ENCODE data around the gene CNDP1. TPM values are rescaled to one million over a fixed set of nuclear protein-coding genes. Genes with fewer than 3 reads are reported as not detected.
A peak's percentile ranks its signal among the peaks of the same experiment; 100 is the strongest.
"Not testable (repeated sequence)": the region's sequence is repeated elsewhere in the genome, so short reads cannot be mapped to it uniquely, and the experiment has no call there.

Gene CNDP1
- total and polyA plus RNA-seq, 4 donors, result 0.61 to 2.4 (median 1.2) TPM

DNA sequence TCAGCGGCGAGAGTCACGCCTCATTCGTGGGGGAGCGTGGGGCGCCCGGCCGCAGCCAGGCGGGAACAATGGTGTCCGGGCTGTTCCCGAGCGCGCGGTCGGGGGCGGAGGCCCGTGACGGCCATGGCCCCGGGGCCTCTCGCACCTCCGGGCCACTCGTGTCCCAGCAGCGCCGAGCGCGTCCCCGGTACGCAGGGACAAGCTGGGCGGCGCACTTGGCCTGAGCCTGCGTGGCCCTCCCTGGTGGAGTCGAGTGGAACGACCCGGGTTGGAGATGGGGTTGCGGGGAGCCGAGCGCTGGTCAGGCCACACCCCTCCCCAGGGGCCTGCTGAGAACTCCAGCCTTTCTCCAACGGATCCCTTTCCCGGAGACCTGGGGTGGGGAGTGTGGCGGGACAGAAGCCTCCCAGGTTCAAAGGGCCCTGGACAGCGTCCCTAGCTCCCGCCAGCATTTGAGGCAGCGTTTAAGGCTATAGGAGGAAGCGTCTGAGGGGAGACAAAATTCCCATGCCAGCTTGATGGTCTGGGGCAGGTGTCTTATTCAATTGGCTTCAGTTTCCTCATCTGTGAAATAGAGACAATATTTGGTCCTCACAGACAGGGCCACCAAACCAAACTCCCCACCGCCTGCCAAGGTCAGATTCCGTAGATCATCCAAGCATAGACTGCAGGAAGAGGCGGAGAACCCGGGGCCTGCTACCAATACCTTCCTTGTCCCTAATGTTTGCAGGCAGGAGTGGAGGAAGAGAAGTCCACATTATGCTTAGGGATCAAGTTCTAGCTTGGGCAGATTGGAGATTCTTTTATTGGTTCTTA is 37.6 kb upstream of the CNDP1 start:
- peak in 1 of 6 donors; percentile 69 for DNase-seq (ENCODE audit: low read depth in 4 of 6, low spot score in 6 of 6)
- Histone ChIP-seq H3K9me3 (ENCODE audit: control insufficient read depth, insufficient read depth, low read length) (no peaks in the 10 kb centered on the region), H3K27me3 (ENCODE audit: control insufficient read depth, insufficient read depth, low read length) (no peaks in the 10 kb centered on the region), H3K36me3 (ENCODE audit: control insufficient read depth, insufficient read depth, low read length) (peaks cover 10% of the 10 kb centered on the region), H3K4me1 (ENCODE audit: control insufficient read depth, insufficient read depth, low read length) (peaks cover 15% of the 10 kb centered on the region), H3K27ac (ENCODE audit: low read depth, low read length) (peak overlapping the region; percentile 86), H3K4me3 (ENCODE audit: low read depth, low read length) (peak overlapping the region; percentile 75)
- WGBS (ENCODE audit: insufficient coverage), result under 1% methylated on average over 36 of the region's 48 CpGs

GRCh38 chr18:74497324-74497676 is 37.0 kb upstream of the CNDP1 start:
- Histone ChIP-seq H3K4me1 (ENCODE audit: control insufficient read depth, insufficient read depth, low read length) (peaks cover 15% of the 10 kb centered on the region), H3K9me3 (ENCODE audit: control insufficient read depth, insufficient read depth, low read length) (no peaks in the 10 kb centered on the region), H3K4me3 (ENCODE audit: low read depth, low read length) (peak overlapping the region; percentile 75), H3K36me3 (ENCODE audit: control insufficient read depth, insufficient read depth, low read length) (peaks cover 14% of the 10 kb centered on the region), H3K27ac (ENCODE audit: low read depth, low read length) (no peak overlapping the region), H3K27me3 (ENCODE audit: control insufficient read depth, insufficient read depth, low read length) (no peaks in the 10 kb centered on the region)
- DNase-seq (ENCODE audit: low read depth in 4 of 6, low spot score in 6 of 6), result no peak
- 75% methylated on average over 1 of the region's 8 CpGs for WGBS (ENCODE audit: insufficient coverage)

DNA sequence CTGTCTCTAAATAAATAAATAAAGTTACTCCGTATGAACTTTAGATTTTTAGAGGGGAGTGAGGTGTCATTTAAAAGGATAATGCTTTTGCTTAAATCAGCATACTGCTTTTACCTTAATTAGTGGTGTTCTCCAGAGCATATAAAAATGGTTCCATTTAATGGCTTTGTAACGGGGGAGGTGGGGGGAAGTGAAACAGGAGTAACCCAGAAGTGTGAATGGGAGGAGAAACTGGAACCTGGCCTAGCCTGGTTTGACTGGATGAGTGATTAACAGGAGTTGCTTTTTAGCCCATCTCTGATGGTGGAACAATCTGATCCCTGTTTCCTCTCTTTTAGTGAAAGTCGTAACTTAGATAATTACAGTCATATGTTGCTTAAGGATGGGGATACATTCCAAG is 36.5 kb upstream of the CNDP1 start:
- H3K27ac ChIP-seq (ENCODE audit: low read depth, low read length), result no peak overlapping the region
- WGBS (ENCODE audit: insufficient coverage), result 73% methylated on average over 1 of the region's 3 CpGs
- no peak for DNase-seq (ENCODE audit: low read depth in 4 of 6, low spot score in 6 of 6)
- no peaks in the 10 kb centered on the region for H3K9me3 ChIP-seq (ENCODE audit: control insufficient read depth, insufficient read depth, low read length)
- H3K4me1 ChIP-seq (ENCODE audit: control insufficient read depth, insufficient read depth, low read length), result peaks cover 15% of the 10 kb centered on the region
- no peak overlapping the region for H3K4me3 ChIP-seq (ENCODE audit: low read depth, low read length)
- no peaks in the 10 kb centered on the region for H3K27me3 ChIP-seq (ENCODE audit: control insufficient read depth, insufficient read depth, low read length)
- peaks cover 18% of the 10 kb centered on the region for H3K36me3 ChIP-seq (ENCODE audit: control insufficient read depth, insufficient read depth, low read length)

DNA sequence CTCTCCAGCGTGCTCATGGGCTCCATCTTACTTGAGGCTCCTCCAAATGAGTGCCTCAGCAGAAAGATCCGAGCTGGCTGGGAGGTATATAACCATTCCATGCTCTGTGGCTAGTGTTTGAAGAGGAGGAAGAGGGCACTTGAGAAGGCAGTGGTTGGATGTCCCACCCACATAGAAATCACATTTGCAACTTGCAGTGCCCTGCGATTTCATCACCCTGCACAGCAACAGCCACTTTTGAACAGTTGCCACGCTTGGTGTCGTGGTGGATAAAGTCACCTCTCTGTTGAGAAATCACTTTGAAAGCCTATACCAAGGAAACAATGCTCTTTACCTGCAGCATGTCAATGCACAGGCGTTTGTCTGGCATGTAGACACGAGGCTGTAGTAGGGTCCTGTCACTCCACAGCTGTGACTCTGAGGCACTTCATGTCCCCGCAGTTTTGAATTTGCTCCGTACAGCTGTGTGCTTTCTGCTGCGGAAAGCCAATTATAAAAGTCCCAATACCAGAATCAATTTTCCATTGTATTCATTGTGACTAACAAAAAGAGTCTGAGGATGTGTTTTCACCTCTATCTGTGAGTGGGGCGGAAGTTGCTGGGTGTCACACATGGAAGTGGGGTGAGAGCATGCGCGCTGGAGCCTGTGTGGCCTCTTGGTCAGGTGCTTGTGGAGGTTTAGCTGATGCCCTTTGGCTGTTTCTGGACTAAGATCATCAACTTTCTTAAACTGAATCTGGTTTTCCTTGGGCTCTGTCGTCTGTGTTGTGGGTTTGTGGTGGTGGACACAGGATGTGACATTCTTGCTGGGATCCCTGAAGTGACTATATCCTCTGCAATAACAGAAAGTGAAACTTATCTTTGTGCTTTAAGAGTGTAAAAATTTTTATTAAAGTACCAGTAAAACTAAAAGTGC is 35.3 kb upstream of the CNDP1 start:
- no peak overlapping the region for H3K27ac ChIP-seq (ENCODE audit: low read depth, low read length)
- no peaks in the 10 kb centered on the region for H3K27me3 ChIP-seq (ENCODE audit: control insufficient read depth, insufficient read depth, low read length)
- 83% methylated on average over 5 of the region's 14 CpGs for WGBS (ENCODE audit: insufficient coverage)
- no peak for DNase-seq (ENCODE audit: low read depth in 4 of 6, low spot score in 6 of 6)
- H3K9me3 ChIP-seq (ENCODE audit: control insufficient read depth, insufficient read depth, low read length), result no peaks in the 10 kb centered on the region
- H3K4me3 ChIP-seq (ENCODE audit: low read depth, low read length), result no peak overlapping the region
- peaks cover 24% of the 10 kb centered on the region for H3K36me3 ChIP-seq (ENCODE audit: control insufficient read depth, insufficient read depth, low read length)
- H3K4me1 ChIP-seq (ENCODE audit: control insufficient read depth, insufficient read depth, low read length), result peaks cover 15% of the 10 kb centered on the region

DNA sequence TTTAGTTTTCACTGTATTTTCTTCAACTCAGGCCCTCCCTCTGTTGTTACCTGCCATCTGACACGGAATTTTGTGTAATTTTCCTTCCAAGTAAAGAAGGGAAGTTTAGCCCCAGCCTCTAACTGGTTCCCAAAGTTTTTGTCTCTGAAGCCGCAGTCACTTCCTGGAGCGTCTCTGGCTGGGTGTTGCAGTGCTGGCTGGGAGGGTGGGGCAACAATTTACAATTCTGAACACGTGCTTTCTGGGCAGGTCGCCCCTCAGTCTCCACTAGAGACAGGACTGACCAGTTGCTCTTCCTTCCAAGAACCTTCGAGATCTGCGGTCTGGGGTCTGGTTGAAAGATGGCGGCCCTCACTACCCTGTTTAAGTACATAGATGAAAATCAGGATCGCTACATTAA is 34.7 kb upstream of the CNDP1 start:
- peak in 2 of 6 donors; percentile 27 to 69 for DNase-seq (ENCODE audit: low read depth in 4 of 6, low spot score in 6 of 6)
- WGBS (ENCODE audit: insufficient coverage), result 6% methylated on average over 3 of the region's 9 CpGs
- Histone ChIP-seq H3K36me3 (ENCODE audit: control insufficient read depth, insufficient read depth, low read length) (peaks cover 29% of the 10 kb centered on the region), H3K9me3 (ENCODE audit: control insufficient read depth, insufficient read depth, low read length) (no peaks in the 10 kb centered on the region), H3K27me3 (ENCODE audit: control insufficient read depth, insufficient read depth, low read length) (no peaks in the 10 kb centered on the region), H3K4me1 (ENCODE audit: control insufficient read depth, insufficient read depth, low read length) (peaks cover 15% of the 10 kb centered on the region), H3K27ac (ENCODE audit: low read depth, low read length) (no peak overlapping the region), H3K4me3 (ENCODE audit: low read depth, low read length) (no peak overlapping the region)

DNA sequence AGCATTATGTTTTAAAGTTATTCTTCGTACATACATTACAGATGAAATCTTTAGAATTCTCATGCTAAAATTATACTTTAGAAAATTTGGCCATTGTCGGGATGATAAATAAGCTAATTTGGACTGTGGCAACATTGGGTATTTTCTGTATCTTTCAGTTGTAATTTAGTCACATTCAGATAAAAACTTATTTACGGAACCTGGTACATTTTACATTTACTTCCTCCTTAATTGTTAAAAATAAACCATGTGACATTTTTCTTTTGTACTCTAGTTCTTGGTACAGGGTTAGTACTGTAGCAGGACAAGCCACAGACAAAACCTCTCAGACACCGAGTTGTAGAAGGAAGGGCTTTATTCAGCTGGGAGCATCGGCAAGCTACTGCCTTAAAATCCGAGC is 33.9 kb upstream of the CNDP1 start:
- WGBS (ENCODE audit: insufficient coverage), result 60% methylated on average over 1 of the region's 6 CpGs
- Histone ChIP-seq H3K4me3 (ENCODE audit: low read depth, low read length) (no peak overlapping the region), H3K27ac (ENCODE audit: low read depth, low read length) (no peak overlapping the region), H3K27me3 (ENCODE audit: control insufficient read depth, insufficient read depth, low read length) (no peaks in the 10 kb centered on the region), H3K4me1 (ENCODE audit: control insufficient read depth, insufficient read depth, low read length) (peaks cover 15% of the 10 kb centered on the region), H3K9me3 (ENCODE audit: control insufficient read depth, insufficient read depth, low read length) (no peaks in the 10 kb centered on the region), H3K36me3 (ENCODE audit: control insufficient read depth, insufficient read depth, low read length) (peaks cover 31% of the 10 kb centered on the region)
- DNase-seq (ENCODE audit: low read depth in 4 of 6, low spot score in 6 of 6), result no peak

GRCh38 chr18:74500774-74501173 is 33.5 kb upstream of the CNDP1 start:
- 60% methylated on average over 4 of the region's 8 CpGs for WGBS (ENCODE audit: insufficient coverage)
- H3K4me1 ChIP-seq (ENCODE audit: control insufficient read depth, insufficient read depth, low read length), result peaks cover 14% of the 10 kb centered on the region
- H3K27me3 ChIP-seq (ENCODE audit: control insufficient read depth, insufficient read depth, low read length); DNase-seq (ENCODE audit: low read depth in 4 of 6, low spot score in 6 of 6); H3K27ac ChIP-seq (ENCODE audit: low read depth, low read length); H3K9me3 ChIP-seq (ENCODE audit: control insufficient read depth, insufficient read depth, low read length); H3K4me3 ChIP-seq (ENCODE audit: low read depth, low read length): not testable (repeated sequence)
- H3K36me3 ChIP-seq (ENCODE audit: control insufficient read depth, insufficient read depth, low read length), result peaks cover 34% of the 10 kb centered on the region

DNA sequence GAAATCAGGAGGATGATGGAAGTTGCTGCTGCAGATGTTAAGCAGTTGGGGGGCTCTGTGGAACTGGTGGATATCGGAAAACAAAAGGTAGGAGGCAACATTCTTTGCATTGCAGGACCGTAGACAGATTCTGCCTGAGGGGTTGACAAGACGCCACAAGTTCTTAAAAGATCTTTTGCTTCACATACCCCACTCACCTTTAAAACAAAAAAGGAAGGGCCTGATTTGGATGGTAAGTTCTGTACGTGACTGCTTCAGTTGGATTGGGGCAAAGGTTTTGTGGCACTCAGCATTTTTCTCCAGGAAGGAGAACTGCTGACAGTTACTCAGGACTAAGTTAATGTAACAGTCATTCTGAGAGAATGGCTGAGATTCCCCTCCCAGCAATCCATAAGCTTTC is 32.9 kb upstream of the CNDP1 start:
- Histone ChIP-seq H3K27me3 (ENCODE audit: control insufficient read depth, insufficient read depth, low read length) (no peaks in the 10 kb centered on the region), H3K27ac (ENCODE audit: low read depth, low read length) (no peak overlapping the region), H3K9me3 (ENCODE audit: control insufficient read depth, insufficient read depth, low read length) (no peaks in the 10 kb centered on the region), H3K4me3 (ENCODE audit: low read depth, low read length) (no peak overlapping the region), H3K4me1 (ENCODE audit: control insufficient read depth, insufficient read depth, low read length) (peaks cover 20% of the 10 kb centered on the region), H3K36me3 (ENCODE audit: control insufficient read depth, insufficient read depth, low read length) (peaks cover 40% of the 10 kb centered on the region)
- no peak for DNase-seq (ENCODE audit: low read depth in 4 of 6, low spot score in 6 of 6)
- no CpG with 5 or more reads among the region's 4 CpGs for WGBS (ENCODE audit: insufficient coverage)

- Histone ChIP-seq H3K9me3 (ENCODE audit: control insufficient read depth, insufficient read depth, low read length) (no peaks in the 10 kb centered on the region), H3K27me3 (ENCODE audit: control insufficient read depth, insufficient read depth, low read length) (no peaks in the 10 kb centered on the region), H3K4me3 (ENCODE audit: low read depth, low read length) (no peak overlapping the region), H3K36me3 (ENCODE audit: control insufficient read depth, insufficient read depth, low read length) (peaks cover 58% of the 10 kb centered on the region), H3K27ac (ENCODE audit: low read depth, low read length) (no peak overlapping the region), H3K4me1 (ENCODE audit: control insufficient read depth, insufficient read depth, low read length) (peaks cover 18% of the 10 kb centered on the region)
- WGBS (ENCODE audit: insufficient coverage), result 94% methylated on average over 3 of the region's 4 CpGs
- DNase-seq (ENCODE audit: low read depth in 4 of 6, low spot score in 6 of 6), result no peak
Measured at GRCh38 chr18:74503137-74503536, 31.2 kb upstream of the CNDP1 start.
